AG09319 (cell line): ENCODE measurements around the gene SIK2.

Experiments
- DNase-seq: peaks from one replicate; pipeline ENCODE4 v3.0.0-alpha.2; 2010; ENCODE audit warnings: low read depth; ENCODE audit errors: extremely low read depth
- TF ChIP-seq, protein P1 (sequence below): IDR thresholded peaks from 2 replicates; pipeline ENCODE4 v1.5.1; 2011; ENCODE audit warnings: low read depth, mild to moderate bottlenecking, inconsistent platforms, low read length, moderate library complexity

The SIK2 gene

DNA sequence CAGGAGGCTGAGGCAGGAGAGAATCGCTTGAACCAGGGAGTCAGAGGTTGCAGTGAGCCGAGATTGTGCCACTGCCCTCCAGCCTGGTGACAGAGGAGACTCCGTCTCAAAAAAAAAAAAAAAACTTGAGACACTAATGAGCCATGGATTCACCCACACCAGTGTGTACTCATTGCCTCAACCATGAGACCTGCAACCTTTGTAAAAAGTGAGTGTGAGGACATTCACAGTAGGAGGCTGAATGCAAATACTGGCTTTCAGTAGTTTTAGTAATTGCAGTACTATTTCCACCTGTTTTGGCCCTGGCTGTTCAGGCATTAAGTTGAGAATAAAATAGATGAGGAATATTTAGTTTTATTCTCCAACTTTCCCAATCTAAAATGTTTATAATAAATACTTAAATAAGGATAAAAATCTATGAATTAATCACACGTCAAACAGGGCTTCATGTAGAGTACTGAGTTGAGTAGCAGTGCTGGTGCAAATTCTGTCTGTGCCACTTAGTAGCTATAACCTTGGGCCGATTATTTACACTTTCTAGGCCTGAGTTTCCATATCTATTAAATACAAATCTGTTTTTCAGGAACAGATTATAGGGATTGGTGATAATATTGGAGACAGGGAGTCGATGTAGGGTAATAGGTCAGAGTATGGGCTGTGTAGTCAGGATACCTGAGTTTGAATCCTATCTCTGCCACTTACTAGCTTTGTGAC is 91.1 kb downstream of the SIK2 start:
- DNase-seq = no peak
- TF ChIP-seq, protein P1, sequence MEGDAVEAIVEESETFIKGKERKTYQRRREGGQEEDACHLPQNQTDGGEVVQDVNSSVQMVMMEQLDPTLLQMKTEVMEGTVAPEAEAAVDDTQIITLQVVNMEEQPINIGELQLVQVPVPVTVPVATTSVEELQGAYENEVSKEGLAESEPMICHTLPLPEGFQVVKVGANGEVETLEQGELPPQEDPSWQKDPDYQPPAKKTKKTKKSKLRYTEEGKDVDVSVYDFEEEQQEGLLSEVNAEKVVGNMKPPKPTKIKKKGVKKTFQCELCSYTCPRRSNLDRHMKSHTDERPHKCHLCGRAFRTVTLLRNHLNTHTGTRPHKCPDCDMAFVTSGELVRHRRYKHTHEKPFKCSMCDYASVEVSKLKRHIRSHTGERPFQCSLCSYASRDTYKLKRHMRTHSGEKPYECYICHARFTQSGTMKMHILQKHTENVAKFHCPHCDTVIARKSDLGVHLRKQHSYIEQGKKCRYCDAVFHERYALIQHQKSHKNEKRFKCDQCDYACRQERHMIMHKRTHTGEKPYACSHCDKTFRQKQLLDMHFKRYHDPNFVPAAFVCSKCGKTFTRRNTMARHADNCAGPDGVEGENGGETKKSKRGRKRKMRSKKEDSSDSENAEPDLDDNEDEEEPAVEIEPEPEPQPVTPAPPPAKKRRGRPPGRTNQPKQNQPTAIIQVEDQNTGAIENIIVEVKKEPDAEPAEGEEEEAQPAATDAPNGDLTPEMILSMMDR = no peak

- TF ChIP-seq, protein P1 = no peak
- DNase-seq = peak; percentile 54
Measured at GRCh38 chr11:111694851-111695250, 92.6 kb downstream of the SIK2 start.

DNA sequence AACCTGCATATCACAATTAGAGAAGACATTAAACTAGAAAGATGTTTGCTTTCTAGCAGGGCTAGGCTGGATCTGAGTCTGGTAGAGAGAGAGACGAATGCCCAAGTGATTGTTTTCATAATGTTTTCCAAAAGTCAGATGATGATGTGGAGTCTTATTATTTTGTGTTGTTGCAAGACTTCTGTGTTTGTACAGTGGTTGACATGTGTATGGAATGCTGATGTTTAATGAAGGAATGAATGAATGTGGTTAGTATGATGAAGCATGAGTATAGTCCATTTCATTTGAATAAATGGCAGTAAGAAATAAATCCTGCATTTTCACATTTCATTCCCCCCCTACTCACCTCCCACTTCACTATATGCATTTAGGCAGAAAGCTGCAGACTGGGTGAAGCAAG is 94.3 kb downstream of the SIK2 start:
- DNase-seq = no peak
- TF ChIP-seq, protein P1 = no peak

DNA sequence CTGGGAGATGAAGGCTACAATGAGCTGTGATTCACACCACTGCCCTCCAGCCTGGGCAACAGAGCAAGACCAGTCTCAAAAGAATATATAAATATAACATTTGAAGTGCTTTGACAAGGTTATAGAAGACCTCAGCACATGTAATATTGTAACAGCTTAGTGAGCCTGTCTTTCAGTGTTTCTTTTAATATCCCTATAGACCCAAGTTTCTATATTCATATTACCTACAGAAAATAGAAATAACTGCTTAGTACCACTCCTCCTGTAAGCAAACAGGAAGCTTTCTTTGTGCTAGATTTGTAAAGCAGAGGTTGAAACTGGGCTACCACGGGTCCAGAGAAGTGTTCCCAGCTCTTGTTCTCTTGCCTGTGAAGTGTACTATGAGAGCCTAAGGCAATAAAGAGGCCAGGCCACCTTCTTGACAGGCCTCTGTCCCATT is 95.7 kb downstream of the SIK2 start:
- no peak for DNase-seq
- TF ChIP-seq, protein P1 = no peak

DNA sequence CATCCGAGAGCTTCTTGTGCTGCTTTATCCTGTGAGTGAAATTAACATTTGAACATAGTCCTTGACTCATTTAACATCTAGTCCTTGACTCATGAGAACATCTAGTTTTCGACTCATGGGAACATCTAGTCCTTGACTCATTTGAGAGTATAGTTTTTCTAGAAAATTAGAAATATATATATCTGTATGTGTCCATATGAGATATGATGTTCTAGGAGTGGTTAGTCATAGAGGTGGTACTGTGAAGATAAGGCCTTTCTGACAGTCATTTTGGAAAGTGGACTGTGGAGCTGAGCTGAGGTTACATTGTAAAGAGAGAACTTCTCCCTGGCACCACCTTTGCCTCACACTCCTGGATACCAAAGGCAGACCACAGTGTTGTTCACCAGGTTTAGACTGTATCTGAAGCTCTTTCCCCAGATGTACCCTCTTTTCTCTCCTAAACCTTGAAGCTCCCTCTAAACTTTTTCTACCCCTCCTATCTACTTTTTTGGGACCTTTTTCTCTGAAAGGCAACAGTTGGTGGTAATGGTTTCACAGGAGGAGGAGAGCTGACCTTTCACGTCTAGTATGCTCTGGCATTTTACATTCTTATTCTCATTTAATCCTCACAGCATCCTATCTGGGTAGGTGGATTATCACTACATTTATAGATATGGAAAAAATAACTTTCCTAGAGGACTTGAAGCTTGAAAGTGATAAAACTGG is 96.8 kb downstream of the SIK2 start:
- DNase-seq = no peak
- TF ChIP-seq, protein P1 = no peak

- no peak for DNase-seq
Measured at GRCh38 chr11:111699579-111700156, 97.4 kb downstream of the SIK2 start.

More at GRCh38 chr11:111699579-111700156, 97.4 kb downstream of the SIK2 start:
- TF ChIP-seq, protein P1 = no peak
